K562 (cell line): ENCODE results near the gene TRIM34. TPM values are rescaled to one million over a fixed set of nuclear protein-coding genes. Genes with fewer than 3 reads are reported as not detected.
A peak's percentile ranks its signal among the peaks of the same experiment; 100 is the strongest.

Experiments used
- BHLHE40 ChIP-seq: IDR thresholded peaks from 2 replicates; pipeline ENCODE4 v1.6.1; 2011; ENCODE audit warnings: low read length, improper control_type of control experiment
- CBX2 ChIP-seq: fragments of 200-600 bp; sonication (generic); IDR thresholded peaks from one replicate; pipeline ENCODE4 v1.6.1; 2012; ENCODE audit warnings: mild to moderate bottlenecking, low read length, inconsistent platforms; ENCODE audit not compliant: insufficient read depth, poor library complexity, severe bottlenecking
- CC2D1A ChIP-seq: fragments of 450-650 bp; IDR thresholded peaks from 2 replicates; pipeline ENCODE4 v1.6.1; 2017; ENCODE audit warnings: mild to moderate bottlenecking
- CREB1 ChIP-seq, 2 experiments: sonication (generic) in 1 of 2; formaldehyde crosslinking in 1 of 2; IDR thresholded peaks; 2 replicates each; pipeline versions ENCODE4 v1.6.1 to v1.8.0; 2012 to 2022; ENCODE audit warnings: inconsistent platforms in 1 of 2, mild to moderate bottlenecking in 1 of 2, missing genetic modification reagents in 1 of 2, moderate library complexity in 1 of 2
- HDAC6 ChIP-seq: IDR thresholded peaks from 2 replicates; pipeline ENCODE4 v1.6.1; 2012; ENCODE audit warnings: low read depth, mild to moderate bottlenecking, control low read depth, inconsistent platforms, low read length, moderate library complexity
- HEY1 ChIP-seq: fragments of 250-450 bp; sonication (Bioruptor Pico); IDR thresholded peaks from 2 replicates; pipeline ENCODE4 v1.5.0; 2020; ENCODE audit warnings: mild to moderate bottlenecking, moderate library complexity, borderline replicate concordance
- JUN ChIP-seq, 2 experiments: sonication (generic) in 1 of 2; formaldehyde crosslinking in 1 of 2; IDR thresholded peaks; 2 replicates each; pipeline versions ENCODE4 v1.6.1 to v1.8.0; 2012 to 2022; ENCODE audit warnings: borderline replicate concordance in 2 of 2, mild to moderate bottlenecking in 2 of 2, improper control_type of control experiment in 1 of 2, low read depth in 1 of 2, low read length in 1 of 2, missing genetic modification reagents in 1 of 2
- KDM5B ChIP-seq: fragments of 200-600 bp; sonication (generic); IDR thresholded peaks from 2 replicates; pipeline ENCODE4 v1.6.1; 2012; ENCODE audit warnings: low read depth, mild to moderate bottlenecking, moderate library complexity, low read length, control low read depth, inconsistent platforms; ENCODE audit not compliant: insufficient replicate concordance
- MEF2A ChIP-seq: IDR thresholded peaks from 2 replicates; pipeline ENCODE4 v1.6.1; 2011; ENCODE audit warnings: low read depth, mild to moderate bottlenecking, low read length, moderate library complexity; ENCODE audit not compliant: control insufficient read depth
- MTA1 ChIP-seq: fragments of 450-650 bp; IDR thresholded peaks from 2 replicates; pipeline ENCODE4 v1.6.1; 2017; ENCODE audit warnings: borderline replicate concordance
- NCOA1 ChIP-seq: fragments of 450-650 bp; IDR thresholded peaks from 2 replicates; pipeline ENCODE4 v1.6.1; 2016; ENCODE audit warnings: low read depth
- NCOA6 ChIP-seq: fragments of 450-650 bp; IDR thresholded peaks from 2 replicates; pipeline ENCODE4 v1.6.1; 2017; ENCODE audit warnings: mild to moderate bottlenecking
- NUFIP1 ChIP-seq: fragments of 450-650 bp; IDR thresholded peaks from 2 replicates; pipeline ENCODE4 v1.6.1; 2018; ENCODE audit not compliant: partially characterized antibody
- SMARCB1 ChIP-seq: IDR thresholded peaks from 2 replicates; pipeline ENCODE4 v1.6.1; 2011; ENCODE audit warnings: improper control_type of control experiment, low read depth; ENCODE audit not compliant: insufficient read length
- SP1 ChIP-seq: sonication (generic); formaldehyde crosslinking; IDR thresholded peaks from 2 replicates; pipeline ENCODE4 v1.8.1; 2022; ENCODE audit warnings: mild to moderate bottlenecking, missing genetic modification reagents
- TCF7 ChIP-seq: sonication (generic); IDR thresholded peaks from 2 replicates; pipeline ENCODE4 v1.6.1; 2016; ENCODE audit warnings: antibody characterized with exemption, borderline replicate concordance
- TSHZ1 ChIP-seq: fragments of 250-450 bp; sonication (Bioruptor Pico); IDR thresholded peaks from 2 replicates; pipeline ENCODE4 v1.4.0; 2020; ENCODE audit warnings: mild to moderate bottlenecking, moderate library complexity
- ZBTB43 ChIP-seq: sonication (generic); formaldehyde crosslinking; IDR thresholded peaks from 2 replicates; pipeline ENCODE4 v1.8.0; 2023; ENCODE audit warnings: mild to moderate bottlenecking, missing genetic modification reagents
- ZBTB7A ChIP-seq: IDR thresholded peaks from 2 replicates; pipeline ENCODE4 v1.6.1; 2011; ENCODE audit warnings: low read depth, mild to moderate bottlenecking, low read length, moderate library complexity, borderline replicate concordance; ENCODE audit not compliant: control insufficient read depth
- ZKSCAN1 ChIP-seq: fragments of 150-350 bp; IDR thresholded peaks from 2 replicates; pipeline ENCODE4 v1.6.1; 2016; ENCODE audit warnings: low read depth, low read length
- ZNF134 ChIP-seq: fragments of 250-450 bp; sonication (Bioruptor Pico); conservative IDR thresholded peaks from 2 replicates; pipeline ENCODE4 v1.4.0; 2020
- ZNF584 ChIP-seq: fragments of 200-800 bp; sonication (Bioruptor generic); IDR thresholded peaks from 2 replicates; pipeline ENCODE4 v1.6.1; 2016; ENCODE audit warnings: low read depth, mild to moderate bottlenecking, missing genetic modification characterization, missing compliant biosample characterization
- polyA plus RNA-seq, 8 experiments: library from polyadenylated mRNA; depleted of rRNA in 4 of 8; stranded (reverse) in 5 of 8; unstranded in 3 of 8; fragments of >200 nt; fragmentation: Nextera tagmentation in 2 of 8; fragmentation: Illumina TruSeq in 1 of 8; extraction: Ambion mirVana in 2 of 8; extraction: Trizol in 1 of 8; gene quantifications; 2 replicates each; pipeline versions ENCODE4 v1.2.1 to v1.2.3, GENCODE V29; 2011 to 2014; ENCODE audit warnings: inconsistent platforms in 1 of 8, missing spikeins in 1 of 8
- total RNA-seq, 7 experiments: library from RNA; depleted of rRNA in 6 of 7; stranded (reverse); fragments of >200 nt in 6 of 7; fragmentation: Illumina TruSeq in 2 of 7; extraction: Trizol in 2 of 7; gene quantifications; 2 replicates each; pipeline versions ENCODE4 v1.2.1 to v1.2.3, GENCODE V29; 2011 to 2021; ENCODE audit warnings: low replicate concordance in 1 of 7

The TRIM34 gene
- total and polyA plus RNA-seq, 9 of the 15 experiments (the other 6 are each of a cell fraction or from before 2014, with no cell fraction given): 0.31 to 2.9 (median 1.3) TPM

GRCh38 chr11:5684646-5685362 is 60.0 kb downstream of the TRIM34 start, which contains the start of gene TRIM5 (continued):
- TF ChIP-seq SMARCB1: no peak
- TF ChIP-seq ZBTB43 (CRISPR knock-in tag): 0 out of 2 replicates have a peak, but pooled peaks have one; percentile 50
- peak; percentile 76; the same call in 1 of the 2 replicates for TF ChIP-seq MTA1
- TF ChIP-seq ZBTB7A: 0 out of 2 replicates have a peak, but pooled peaks have one; percentile 10
- no peak for TF ChIP-seq BHLHE40
- no peak for TF ChIP-seq HDAC6
- TF ChIP-seq NCOA1: peak; percentile 70
- no peak for TF ChIP-seq HEY1 (CRISPR knock-in tag)
- no peak for TF ChIP-seq CBX2
- no peak for TF ChIP-seq ZNF134
- peak; percentile 75 for TF ChIP-seq KDM5B
- no peak for TF ChIP-seq MEF2A
- no peak for TF ChIP-seq ZNF584
- peak; percentile 71 for TF ChIP-seq CC2D1A
- TF ChIP-seq CREB1 (IDR thresholded peaks at IDR 0.05): peak; percentile 33; the same call in 1 of the 2 replicates
- no peak for TF ChIP-seq CREB1 (CRISPR knock-in tag; IDR thresholded peaks at IDR 0.05)
- no peak for TF ChIP-seq NCOA6
- TF ChIP-seq JUN (IDR thresholded peaks at IDR 0.05; ENCODE audit: borderline replicate concordance, low read depth, low read length): peak; percentile 42; the same call in 1 of the 2 replicates
- no peak for TF ChIP-seq JUN (CRISPR knock-in tag; IDR thresholded peaks at IDR 0.05; ENCODE audit: borderline replicate concordance)
- TF ChIP-seq NUFIP1: no peak
- TF ChIP-seq SP1: no peak
- 0 out of 2 replicates have a peak, but pooled peaks have one; percentile 21 for TF ChIP-seq TSHZ1 (CRISPR knock-in tag)
- no peak for TF ChIP-seq TCF7
- TF ChIP-seq ZKSCAN1: no peak
